ENCODE measurements around the gene RORC. TPM values are rescaled to one million over a fixed set of nuclear protein-coding genes. Genes with fewer than 3 reads are reported as not detected.

RORC gene
- total and polyA plus RNA-seq, 2 experiments from 2014 or later, result not detected

DNA sequence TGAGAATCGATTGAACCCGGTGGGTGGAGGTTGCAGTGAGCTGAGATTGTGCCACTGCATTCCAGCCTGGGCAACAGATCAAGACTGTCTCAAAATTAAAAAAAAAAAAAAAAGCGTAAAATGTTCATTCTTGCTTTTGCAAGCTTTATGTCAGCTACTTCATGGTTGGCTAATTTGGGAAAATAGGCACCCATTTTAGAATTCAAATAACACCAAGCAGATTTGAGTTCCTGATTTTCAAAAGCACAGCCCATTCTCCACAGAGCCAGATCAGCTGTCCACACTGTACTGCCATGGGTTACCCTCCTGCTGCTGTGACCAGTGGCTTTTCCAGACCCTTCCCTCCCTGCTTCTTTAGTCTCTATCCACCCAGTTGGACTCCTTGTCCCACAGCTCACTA, 17.5 kb upstream of the RORC start:
- Histone ChIP-seq H3K9me2 (ENCODE audit: insufficient read depth) (no peaks in the 10 kb centered on the region), H3K4me2 (ENCODE audit: unreplicated experiment) (no peak overlapping the region), H3K36me3 (ENCODE audit: low read depth) (no peaks in the 10 kb centered on the region), H3K27me3 (replicated peaks; ENCODE audit: insufficient read depth) (peaks cover 13% of the 10 kb centered on the region), H3F3A (ENCODE audit: insufficient read depth) (no peaks in the 10 kb centered on the region), H2AFZ (no peak overlapping the region), H3K27ac (no peak overlapping the region), H3K79me2 (ENCODE audit: insufficient read depth) (no peaks in the 10 kb centered on the region), H3K4me3 (no peak overlapping the region), H4K20me1 (ENCODE audit: insufficient read depth) (no peaks in the 10 kb centered on the region), H3K9ac (no peak overlapping the region), H3K4me1 (ENCODE audit: insufficient read depth) (peaks cover 4% of the 10 kb centered on the region), H3K9me3 (ENCODE audit: low read depth) (no peaks in the 10 kb centered on the region)
- in situ Hi-C loops (cut with MboI), result no loop called here
- TF ChIP-seq EZH2phosphoT487 (IDR thresholded peaks at IDR 0.05; ENCODE audit: insufficient read depth, low read depth) (no peak), EZH2 (IDR thresholded peaks at IDR 0.05; ENCODE audit: insufficient read depth, poor library complexity, severe bottlenecking) (no peak)
- no peak for DNase-seq
- 4% methylated on average over 3 of the region's 3 CpGs for WGBS, 2 experiments (ENCODE audit: low coverage in 1 of 2, low lambda C conversion rate in 2 of 2, missing lambda C conversion rate in 2 of 2)

DNA sequence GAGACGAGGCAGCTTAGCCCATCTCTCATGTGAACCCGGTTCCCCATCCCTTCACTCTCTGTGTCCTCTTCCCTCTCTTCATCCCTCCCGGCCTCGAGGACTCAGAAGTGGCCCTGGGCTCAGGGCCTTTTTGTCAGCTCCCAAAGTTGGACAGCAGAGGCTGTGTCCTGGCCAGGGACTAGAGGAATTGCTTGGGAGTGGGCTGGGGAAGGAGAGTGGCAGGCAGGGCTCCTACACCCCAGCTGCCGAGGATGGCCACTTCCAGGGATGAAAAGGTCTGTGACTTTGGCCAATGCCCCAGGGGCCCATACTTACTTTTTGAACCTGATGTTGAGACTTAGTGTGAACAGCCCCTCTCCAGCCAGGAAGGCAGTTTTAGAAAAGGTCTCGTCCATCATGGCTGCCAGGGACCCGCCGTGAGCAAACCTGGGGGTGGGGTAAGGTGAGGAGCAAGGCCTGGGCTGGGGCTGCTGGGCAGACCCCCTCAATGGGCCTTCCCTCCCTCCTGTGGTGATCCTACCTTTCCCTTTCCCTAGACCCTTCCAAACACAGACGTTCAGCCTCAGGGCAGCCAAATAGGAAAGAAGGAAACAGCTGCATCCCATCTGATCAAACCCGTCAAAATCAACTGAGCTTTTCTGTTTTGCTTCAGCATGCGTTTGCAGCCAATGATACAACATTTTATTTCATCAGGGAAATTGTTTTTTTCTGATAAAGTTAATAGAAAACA, 16.4 kb upstream of the RORC start:
- in situ Hi-C loops (cut with MboI), result no loop called here
- no peak for TF ChIP-seq EZH2 (IDR thresholded peaks at IDR 0.05; ENCODE audit: insufficient read depth, poor library complexity, severe bottlenecking)
- TF ChIP-seq EZH2phosphoT487 (IDR thresholded peaks at IDR 0.05; ENCODE audit: insufficient read depth, low read depth), result no peak
- H3K4me1 ChIP-seq (ENCODE audit: insufficient read depth), result peaks cover 4% of the 10 kb centered on the region
- 35 to 38% methylated on average over 11 of the region's 11 CpGs for WGBS, 2 experiments (ENCODE audit: low coverage in 1 of 2, low lambda C conversion rate in 2 of 2, missing lambda C conversion rate in 2 of 2)
- H3K9me2 ChIP-seq (ENCODE audit: insufficient read depth), result no peaks in the 10 kb centered on the region
- no peaks in the 10 kb centered on the region for H3K79me2 ChIP-seq (ENCODE audit: insufficient read depth)
- no peak overlapping the region for H3K4me2 ChIP-seq (ENCODE audit: unreplicated experiment)
- DNase-seq, result no peak
- no peak overlapping the region for H2AFZ ChIP-seq
- H3K27me3 ChIP-seq (replicated peaks; ENCODE audit: insufficient read depth), result peaks cover 13% of the 10 kb centered on the region
- no peak overlapping the region for H3K9ac ChIP-seq
- no peak overlapping the region for H3K27ac ChIP-seq
- no peaks in the 10 kb centered on the region for H4K20me1 ChIP-seq (ENCODE audit: insufficient read depth)
- no peaks in the 10 kb centered on the region for H3F3A ChIP-seq (ENCODE audit: insufficient read depth)
- no peaks in the 10 kb centered on the region for H3K36me3 ChIP-seq (ENCODE audit: low read depth)
- no peaks in the 10 kb centered on the region for H3K9me3 ChIP-seq (ENCODE audit: low read depth)
- H3K4me3 ChIP-seq, result no peak overlapping the region

DNA sequence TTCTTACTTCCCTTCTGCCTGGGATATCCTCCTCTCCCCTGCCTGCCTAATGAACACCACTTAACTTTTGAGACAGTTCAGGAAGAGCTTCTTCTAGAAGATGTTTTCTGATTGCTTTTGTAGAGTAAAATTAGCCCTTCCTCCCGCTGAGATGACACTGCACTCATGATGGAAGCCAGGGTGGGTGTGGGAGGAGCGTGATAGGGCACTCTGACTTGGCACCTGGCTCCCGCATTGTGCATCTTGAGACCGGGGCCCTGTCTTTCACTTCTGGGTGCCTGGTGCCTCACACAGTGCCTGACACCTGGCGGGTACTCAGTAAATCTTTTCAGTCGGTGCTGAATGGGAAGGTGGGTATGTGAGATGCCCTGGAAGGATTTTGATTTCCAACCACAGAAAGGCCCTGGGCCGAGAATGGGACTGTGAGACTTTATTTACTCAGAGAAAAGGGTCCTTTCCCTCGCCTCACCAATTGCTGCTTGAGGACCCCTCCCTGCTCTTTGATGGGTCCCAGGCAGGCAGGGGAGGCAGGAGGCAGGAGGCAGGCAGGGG, 15.2 kb upstream of the RORC start:
- no peaks in the 10 kb centered on the region for H3K79me2 ChIP-seq (ENCODE audit: insufficient read depth)
- H3K9ac ChIP-seq, result no peak overlapping the region
- peaks cover 7% of the 10 kb centered on the region for H3K27me3 ChIP-seq (replicated peaks; ENCODE audit: insufficient read depth)
- H4K20me1 ChIP-seq (ENCODE audit: insufficient read depth), result no peaks in the 10 kb centered on the region
- no peak overlapping the region for H3K4me3 ChIP-seq
- H3F3A ChIP-seq (ENCODE audit: insufficient read depth), result no peaks in the 10 kb centered on the region
- peaks cover 4% of the 10 kb centered on the region for H3K4me1 ChIP-seq (ENCODE audit: insufficient read depth)
- no peak overlapping the region for H2AFZ ChIP-seq
- H3K9me2 ChIP-seq (ENCODE audit: insufficient read depth), result no peaks in the 10 kb centered on the region
- H3K36me3 ChIP-seq (ENCODE audit: low read depth), result no peaks in the 10 kb centered on the region
- 81 to 85% methylated on average over 8 of the region's 8 CpGs for WGBS, 2 experiments (ENCODE audit: low coverage in 1 of 2, low lambda C conversion rate in 2 of 2, missing lambda C conversion rate in 2 of 2)
- no peak overlapping the region for H3K4me2 ChIP-seq (ENCODE audit: unreplicated experiment)
- no peak for DNase-seq
- TF ChIP-seq EZH2 (IDR thresholded peaks at IDR 0.05; ENCODE audit: insufficient read depth, poor library complexity, severe bottlenecking) (no peak), EZH2phosphoT487 (IDR thresholded peaks at IDR 0.05; ENCODE audit: insufficient read depth, low read depth) (no peak)
- in situ Hi-C loops (cut with MboI), result no loop called here
- no peaks in the 10 kb centered on the region for H3K9me3 ChIP-seq (ENCODE audit: low read depth)
- no peak overlapping the region for H3K27ac ChIP-seq

DNA sequence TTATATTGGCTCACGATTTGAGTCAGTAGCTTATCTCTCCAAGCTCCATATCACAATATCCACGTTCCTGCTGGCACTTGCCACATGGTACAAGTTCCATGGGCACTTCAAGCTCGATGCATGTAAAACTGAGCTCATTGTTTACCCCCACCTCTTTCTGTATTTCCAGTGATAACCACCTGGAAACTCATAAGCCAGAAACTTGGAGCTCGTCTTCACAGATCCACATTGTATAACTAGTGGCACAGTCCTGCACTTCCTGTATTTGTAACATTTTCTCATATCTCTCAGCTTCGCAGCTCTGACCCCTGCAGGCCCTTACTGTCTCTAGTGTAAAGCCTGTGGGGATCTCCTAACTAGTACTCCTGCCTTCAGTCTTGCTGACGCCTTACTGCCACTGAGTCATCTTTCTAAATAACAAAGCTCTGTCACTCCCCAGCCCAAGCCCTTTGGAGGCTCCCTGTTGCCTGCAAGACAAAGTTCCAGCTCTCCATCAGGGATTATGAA, 14.5 kb upstream of the RORC start:
- Histone ChIP-seq H3K9me2 (ENCODE audit: insufficient read depth) (no peaks in the 10 kb centered on the region), H3K4me1 (ENCODE audit: insufficient read depth) (peaks cover 4% of the 10 kb centered on the region), H2AFZ (peak overlapping the region; percentile 26; the same call in 1 of the 2 replicates), H4K20me1 (ENCODE audit: insufficient read depth) (no peaks in the 10 kb centered on the region), H3K79me2 (ENCODE audit: insufficient read depth) (no peaks in the 10 kb centered on the region), H3K4me2 (ENCODE audit: unreplicated experiment) (no peak overlapping the region), H3F3A (ENCODE audit: insufficient read depth) (peaks cover 5% of the 10 kb centered on the region; the same call in 1 of the 2 replicates), H3K27me3 (replicated peaks; ENCODE audit: insufficient read depth) (peaks cover under 1% of the 10 kb centered on the region; the same call in 1 of the 2 replicates), H3K4me3 (no peak overlapping the region), H3K36me3 (ENCODE audit: low read depth) (no peaks in the 10 kb centered on the region), H3K9me3 (ENCODE audit: low read depth) (no peaks in the 10 kb centered on the region), H3K27ac (no peak overlapping the region), H3K9ac (no peak overlapping the region)
- peak; percentile 79 for DNase-seq
- TF ChIP-seq EZH2phosphoT487 (IDR thresholded peaks at IDR 0.05; ENCODE audit: insufficient read depth, low read depth) (no peak), EZH2 (IDR thresholded peaks at IDR 0.05; ENCODE audit: insufficient read depth, poor library complexity, severe bottlenecking) (no peak)
- WGBS, 2 experiments (ENCODE audit: low coverage in 1 of 2, low lambda C conversion rate in 2 of 2, missing lambda C conversion rate in 2 of 2), result 57 to 65% methylated on average over 6 of the region's 6 CpGs
- in situ Hi-C loops (cut with MboI), result no loop called here

Measured in GM23248 (cell line).